ENCODE results near the gene SNRNP27.

DNA sequence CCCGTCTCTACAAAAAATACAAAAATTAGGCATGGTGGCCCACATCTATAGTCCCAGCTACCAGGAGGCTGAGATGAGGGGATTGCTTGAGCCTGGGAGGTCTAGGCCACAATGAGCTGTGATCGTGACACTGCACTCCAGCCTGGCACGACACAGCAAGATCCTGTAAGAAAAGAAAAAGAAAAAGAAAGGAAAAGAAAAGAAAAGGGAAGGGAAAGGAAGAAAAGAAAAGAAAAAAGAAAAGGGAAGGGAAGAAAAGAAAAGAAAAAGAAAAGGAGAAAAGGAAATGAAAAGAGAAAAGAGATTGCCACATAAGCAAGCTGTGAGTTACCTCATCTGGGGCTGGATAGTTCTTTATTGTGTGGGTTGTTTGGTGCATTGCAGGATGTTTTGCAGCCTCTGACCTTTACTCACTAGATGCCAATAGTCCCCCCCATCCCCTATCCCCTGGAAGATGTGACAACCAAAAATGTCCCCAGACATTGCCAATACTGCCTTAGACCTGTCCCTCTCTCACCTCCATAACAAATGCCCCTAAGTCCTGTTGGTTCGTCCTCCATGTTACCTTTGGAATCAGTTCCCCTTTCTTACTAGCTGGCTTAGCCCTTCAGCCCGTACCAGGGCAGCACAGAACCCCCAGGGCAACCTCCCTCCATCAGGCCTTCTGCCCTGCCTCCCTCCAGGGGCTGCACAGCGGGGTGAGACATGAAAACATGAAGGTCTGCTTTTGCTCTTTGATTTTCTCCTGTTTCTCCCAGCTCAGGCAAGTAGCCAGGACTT is 58.8 kb downstream of the SNRNP27 start:
- no peak for TF ChIP-seq TOX (CRISPR knock-in tag; IDR thresholded peaks at IDR 0.05; ENCODE audit: borderline replicate concordance)
- TF ChIP-seq ZFP30 (CRISPR knock-in tag; IDR thresholded peaks at IDR 0.05), result no peak
- no peak for TF ChIP-seq BACH2 (CRISPR knock-in tag; IDR thresholded peaks at IDR 0.05; ENCODE audit: borderline replicate concordance)
- TF ChIP-seq ARNTL (CRISPR knock-in tag; IDR thresholded peaks at IDR 0.05; ENCODE audit: borderline replicate concordance, low read depth), result no peak
- TF ChIP-seq RARB (CRISPR knock-in tag; IDR thresholded peaks at IDR 0.05), result no peak
- TF ChIP-seq PATZ1 (CRISPR knock-in tag; IDR thresholded peaks at IDR 0.05; ENCODE audit: borderline replicate concordance), result no peak
- no peak for TF ChIP-seq ZFP3 (CRISPR knock-in tag; IDR thresholded peaks at IDR 0.05)
- no peak for TF ChIP-seq ZNF70 (CRISPR knock-in tag; IDR thresholded peaks at IDR 0.05)
- no peak for TF ChIP-seq SNAI2 (CRISPR knock-in tag; IDR thresholded peaks at IDR 0.05)
- TF ChIP-seq GLIS3 (CRISPR knock-in tag; IDR thresholded peaks at IDR 0.05), result no peak
- no peak for TF ChIP-seq TCF4 (CRISPR knock-in tag; IDR thresholded peaks at IDR 0.05; ENCODE audit: borderline replicate concordance)
- TF ChIP-seq ISL1 (CRISPR knock-in tag; IDR thresholded peaks at IDR 0.05), result no peak
- no peak for TF ChIP-seq OSR1 (CRISPR knock-in tag; IDR thresholded peaks at IDR 0.05)
